Right lung (tissue), 5 donors: ENCODE results near the gene AKR7A2. TPM values are rescaled to one million over a fixed set of nuclear protein-coding genes. Genes with fewer than 3 reads are reported as not detected.
"Not testable (repeated sequence)": the region's sequence is repeated elsewhere in the genome, so short reads cannot be mapped to it uniquely, and the experiment has no call there.

Source experiments
- DNase-seq, 2 donors: peaks; one replicate each; pipeline ENCODE4 v3.0.0-alpha.2; 2013
- polyA plus RNA-seq, 5 donors: library from polyadenylated mRNA; unstranded; fragments of 120-200 nt; gene quantifications; one replicate each; pipeline versions ENCODE4 v1.2.1 to v1.2.3, GENCODE V29; 2013; ENCODE audit warnings: inconsistent platforms in 1 of 5, low replicate concordance in 1 of 5; ENCODE audit not compliant: insufficient read length in 5 of 5, insufficient read depth in 1 of 5

AKR7A2 gene
- polyA plus RNA-seq, 5 donors, result 57.5 to 78.6 (median 66.4) TPM

- no peak for DNase-seq
Observed at GRCh38 chr1:19268445-19268844, 43.5 kb downstream of the AKR7A2 start.

- no peak for DNase-seq
Observed at GRCh38 chr1:19262744-19263143, 49.2 kb downstream of the AKR7A2 start.

GRCh38 chr1:19262047-19262446 is 49.9 kb downstream of the AKR7A2 start:
- DNase-seq, result no peak

GRCh38 chr1:19260211-19261138 is 51.5 kb downstream of the AKR7A2 start:
- no peak for DNase-seq

GRCh38 chr1:19258353-19258752 is 53.6 kb downstream of the AKR7A2 start:
- DNase-seq, result no peak

- no peak for DNase-seq
Observed at GRCh38 chr1:19257178-19257914, 54.6 kb downstream of the AKR7A2 start.

GRCh38 chr1:19256301-19256700 is 55.6 kb downstream of the AKR7A2 start:
- not testable (repeated sequence) for DNase-seq

GRCh38 chr1:19255288-19255687 is 56.7 kb downstream of the AKR7A2 start:
- no peak for DNase-seq

- no peak for DNase-seq
Observed at GRCh38 chr1:19254416-19254815, 57.5 kb downstream of the AKR7A2 start.

Other genes with a start within 250 kb of the AKR7A2 start
- 100 to 1,000 TPM in 3 of 5 donors, 10 to 100 TPM in 2; 90.8 to 116 (median 102) TPM for gene UBR4, start 101.9 kb downstream of the AKR7A2 start, polyA plus RNA-seq
- 10 to 100 TPM; 38.6 to 52.2 (median 50.6) TPM for gene EMC1, start 60.6 kb downstream of the AKR7A2 start, polyA plus RNA-seq
- 10 to 100 TPM; 28.0 to 37.5 (median 29.9) TPM for gene MRTO4, start 60.3 kb downstream of the AKR7A2 start, polyA plus RNA-seq
- gene AKR7A3, start 23.4 kb downstream of the AKR7A2 start, polyA plus RNA-seq, result 1 to 10 TPM in 4 of 5 donors, under 1 TPM in 1; 0.86 to 2.4 (median 1.9) TPM
- gene SLC66A1, start 182 bp upstream of the AKR7A2 start, polyA plus RNA-seq, result 10 to 100 TPM in 1 of 5 donors, 1 to 10 TPM in 4; 8.3 to 11.0 (median 8.6) TPM
- gene CAPZB, start 173.4 kb upstream of the AKR7A2 start, polyA plus RNA-seq, result 100 to 1,000 TPM; 218 to 320 (median 235) TPM